Upper lobe of left lung (tissue), 6 donors: ENCODE measurements around the gene SLC49A3. TPM values are rescaled to one million over a fixed set of nuclear protein-coding genes. Genes with fewer than 3 reads are reported as not detected.

ENCODE experiments used
- ATAC-seq, 2 donors: fragments of 200-7000 bp; cut with Tn5 transposase; one replicate each; pipeline ENCODE4 v1.9.1; 2022; ENCODE audit warnings: mild to moderate bottlenecking in 2 of 2, moderate library complexity in 2 of 2; ENCODE audit not compliant: low FRiP score in 2 of 2
- DNase-seq, 2 donors: peaks; one replicate each; pipeline ENCODE4 v3.0.0-alpha.2; 2019 to 2020
- H3K27ac ChIP-seq, 4 donors: fragments of 200-600 bp; sonication (generic); one replicate each; pipeline ENCODE4 v1.5.1; 2016 to 2019
- H3K27me3 ChIP-seq, 4 donors: fragments of 200-600 bp; sonication (generic); one replicate each; pipeline ENCODE4 v1.5.1; 2017 to 2019
- H3K36me3 ChIP-seq, 4 donors: fragments of 200-600 bp; sonication (generic); one replicate each; pipeline ENCODE4 v1.5.1; 2016 to 2019
- H3K4me1 ChIP-seq, 4 donors: fragments of 200-600 bp; sonication (generic); one replicate each; pipeline ENCODE4 v1.5.1; 2018 to 2019
- H3K4me3 ChIP-seq, 4 donors: fragments of 200-600 bp; sonication (generic); one replicate each; pipeline ENCODE4 v1.5.1; 2017 to 2019; ENCODE audit warnings: mild to moderate bottlenecking in 2 of 4, moderate library complexity in 1 of 4
- H3K9me3 ChIP-seq, 4 donors: fragments of 200-600 bp; sonication (generic); one replicate each; pipeline ENCODE4 v1.5.1; 2018 to 2019
- EP300 ChIP-seq, 4 donors: sonication (generic); formaldehyde crosslinking; IDR thresholded peaks; one replicate each; pipeline ENCODE4 v1.5.1; 2017; ENCODE audit warnings: antibody characterized with exemption in 4 of 4, control low read depth in 2 of 4
- POLR2A ChIP-seq, 4 donors: fragments of 450-650 bp; IDR thresholded peaks; one replicate each; pipeline ENCODE4 v1.5.1; 2016 to 2017; ENCODE audit warnings: antibody characterized with exemption in 4 of 4, mild to moderate bottlenecking in 2 of 4
- POLR2AphosphoS5 ChIP-seq, 2 donors: sonication (generic); formaldehyde crosslinking; IDR thresholded peaks; one replicate each; pipeline ENCODE4 v1.5.1; 2017; ENCODE audit warnings: antibody characterized with exemption in 2 of 2
- WGBS, 2 donors: methylation state at CpG; one replicate each; pipeline ENCODE4 v1.1.5; 2017 to 2018; 5-methylcytosine and 5-hydroxymethylcytosine counted together
- total RNA-seq, 6 donors: library from RNA; depleted of rRNA in 4 of 6; stranded (reverse); fragments of >200 nt in 4 of 6; gene quantifications; one replicate each; pipeline versions ENCODE4 v1.1.0 to v1.2.1, GENCODE V29; 2016 to 2021
- TF ChIP-seq, protein P1 (sequence below), 6 experiments: fragments of 450-650 bp in 4 of 6; fragments of 200-600 bp in 2 of 6; sonication (generic) in 2 of 6; IDR thresholded peaks; one replicate each; pipeline ENCODE4 v1.5.1; 2016 to 2019; ENCODE audit warnings: antibody characterized with exemption in 6 of 6
- donor health status: DM: no; HTN: no; CAD: no; lungs with moderate emphysema.
- donor health status: DM: no; HTN: yes; CAD: no; lungs with severe emphysema.

Gene SLC49A3
- total RNA-seq, 6 donors from 2014 or later: 12.2 to 65.0 (median 32.3) TPM

DNA sequence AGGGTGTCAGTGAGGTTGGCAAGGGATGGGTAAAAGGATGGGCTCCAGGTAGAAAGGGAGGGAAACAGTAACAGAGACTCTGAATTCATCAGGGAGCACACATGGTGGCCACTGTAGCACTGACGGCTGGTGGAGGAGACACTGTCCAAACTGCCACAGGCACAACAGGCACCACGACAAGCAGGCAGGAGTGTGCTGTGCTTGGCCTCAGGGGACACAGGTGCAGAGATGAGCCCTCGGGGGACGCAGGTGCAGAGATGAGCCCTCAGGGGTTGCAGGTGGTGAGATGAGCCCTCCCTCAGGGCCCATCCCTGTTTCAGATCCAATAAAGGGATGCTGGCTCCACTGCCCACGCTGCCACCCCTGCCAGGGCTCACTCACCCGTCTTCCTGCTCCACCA, 56.0 kb downstream of the SLC49A3 start:
- 83 to 96% methylated on average over 6 of the region's 6 CpGs for WGBS, 2 donors
- Histone ChIP-seq H3K4me1 (no peaks in the 10 kb centered on the region), H3K4me3 (no peak overlapping the region), H3K27ac (no peak overlapping the region), H3K9me3 (no peaks in the 10 kb centered on the region), H3K27me3 (no peaks in the 10 kb centered on the region), H3K36me3 (no peaks in the 10 kb centered on the region)
- no peak for TF ChIP-seq EP300 (IDR thresholded peaks at IDR 0.05)
- TF ChIP-seq POLR2AphosphoS5 (IDR thresholded peaks at IDR 0.05): no peak
- TF ChIP-seq, protein P1, sequence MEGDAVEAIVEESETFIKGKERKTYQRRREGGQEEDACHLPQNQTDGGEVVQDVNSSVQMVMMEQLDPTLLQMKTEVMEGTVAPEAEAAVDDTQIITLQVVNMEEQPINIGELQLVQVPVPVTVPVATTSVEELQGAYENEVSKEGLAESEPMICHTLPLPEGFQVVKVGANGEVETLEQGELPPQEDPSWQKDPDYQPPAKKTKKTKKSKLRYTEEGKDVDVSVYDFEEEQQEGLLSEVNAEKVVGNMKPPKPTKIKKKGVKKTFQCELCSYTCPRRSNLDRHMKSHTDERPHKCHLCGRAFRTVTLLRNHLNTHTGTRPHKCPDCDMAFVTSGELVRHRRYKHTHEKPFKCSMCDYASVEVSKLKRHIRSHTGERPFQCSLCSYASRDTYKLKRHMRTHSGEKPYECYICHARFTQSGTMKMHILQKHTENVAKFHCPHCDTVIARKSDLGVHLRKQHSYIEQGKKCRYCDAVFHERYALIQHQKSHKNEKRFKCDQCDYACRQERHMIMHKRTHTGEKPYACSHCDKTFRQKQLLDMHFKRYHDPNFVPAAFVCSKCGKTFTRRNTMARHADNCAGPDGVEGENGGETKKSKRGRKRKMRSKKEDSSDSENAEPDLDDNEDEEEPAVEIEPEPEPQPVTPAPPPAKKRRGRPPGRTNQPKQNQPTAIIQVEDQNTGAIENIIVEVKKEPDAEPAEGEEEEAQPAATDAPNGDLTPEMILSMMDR (IDR thresholded peaks at IDR 0.05): no peak
- TF ChIP-seq POLR2A (IDR thresholded peaks at IDR 0.05): no peak
- DNase-seq: no peak
- ATAC-seq: no peak

DNA sequence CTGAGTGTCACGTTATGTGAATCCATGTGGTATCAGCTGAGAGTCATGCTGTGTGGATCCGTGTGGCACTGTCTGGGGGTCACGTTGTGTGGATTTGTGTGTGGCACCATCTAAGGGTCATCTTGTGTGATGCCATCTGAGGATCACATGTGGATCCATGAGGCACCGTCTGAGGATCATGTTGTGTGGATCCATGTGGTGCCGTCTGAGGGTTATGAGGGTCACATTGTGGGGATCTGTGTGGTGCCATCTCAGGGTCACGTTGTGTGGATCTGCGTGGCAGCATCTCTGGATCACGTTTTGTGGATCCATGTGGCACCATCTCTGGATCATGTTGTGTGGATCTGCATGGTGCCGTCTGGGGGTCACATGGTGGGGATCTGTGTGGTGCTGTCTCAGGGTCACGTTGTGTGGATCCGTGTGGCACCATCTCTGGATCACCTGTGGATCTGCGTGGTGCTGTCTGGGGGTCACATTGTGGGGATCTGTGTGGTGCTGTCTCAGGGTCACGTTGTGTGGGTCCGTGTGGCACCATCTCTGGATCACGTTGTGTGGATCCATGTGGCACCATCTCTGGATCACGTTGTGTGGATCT, 56.7 kb downstream of the SLC49A3 start:
- 79 to 87% methylated on average over 11 to 16 of the region's 16 CpGs for WGBS, 2 donors
- Histone ChIP-seq H3K27ac (no peak overlapping the region), H3K36me3 (no peaks in the 10 kb centered on the region), H3K4me1 (no peaks in the 10 kb centered on the region), H3K9me3 (no peaks in the 10 kb centered on the region), H3K4me3 (no peak overlapping the region), H3K27me3 (no peaks in the 10 kb centered on the region)
- no peak for DNase-seq
- no peak for ATAC-seq
- TF ChIP-seq POLR2A (IDR thresholded peaks at IDR 0.05) (no peak), POLR2AphosphoS5 (IDR thresholded peaks at IDR 0.05) (no peak), EP300 (IDR thresholded peaks at IDR 0.05) (no peak)
- TF ChIP-seq, protein P1 (IDR thresholded peaks at IDR 0.05): no peak

Other genes with a start within 250 kb of the SLC49A3 start
- gene ZNF721, start 190.0 kb downstream of the SLC49A3 start, total RNA-seq: 10 to 100 TPM; 13.2 to 59.7 (median 24.7) TPM
- gene PIGG, start 189.9 kb downstream of the SLC49A3 start, total RNA-seq: 100 to 1,000 TPM in 2 of 6 donors, 10 to 100 TPM in 4; 49.3 to 125 (median 70.5) TPM
- gene TMEM271, start 112.9 kb downstream of the SLC49A3 start, total RNA-seq: not detected
- 10 to 100 TPM in 3 of 6 donors, 1 to 10 TPM in 3; 4.2 to 28.3 (median 9.0) TPM for gene PDE6B, start 63.6 kb downstream of the SLC49A3 start, total RNA-seq
- gene ATP5ME, start 14.9 kb downstream of the SLC49A3 start, total RNA-seq: 100 to 1,000 TPM in 3 of 6 donors, 10 to 100 TPM in 3; 22.6 to 216 (median 106) TPM
- 10 to 100 TPM in 4 of 6 donors, 1 to 10 TPM in 2; 4.7 to 25.1 (median 17.1) TPM for gene MYL5, start 14.6 kb downstream of the SLC49A3 start, total RNA-seq
- gene PCGF3, start 16.7 kb upstream of the SLC49A3 start, total RNA-seq: 100 to 1,000 TPM in 1 of 6 donors, 10 to 100 TPM in 5; 36.4 to 150 (median 41.0) TPM
- 1 to 10 TPM in 5 of 6 donors, under 1 TPM in 1; 0.61 to 4.2 (median 1.8) TPM for gene CPLX1, start 137.0 kb upstream of the SLC49A3 start, total RNA-seq
- gene GAK, start 243.2 kb upstream of the SLC49A3 start, total RNA-seq: 100 to 1,000 TPM; 116 to 380 (median 154) TPM
- gene TMEM175, start 243.3 kb upstream of the SLC49A3 start, total RNA-seq: 100 to 1,000 TPM in 1 of 6 donors, 10 to 100 TPM in 5; 24.6 to 126 (median 41.8) TPM